Measurements from ENCODE around the gene CDH15. TPM values are rescaled to one million over a fixed set of nuclear protein-coding genes. Genes with fewer than 3 reads are reported as not detected.

Gene CDH15
- total and polyA plus RNA-seq, 2 donors from 2014 or later: 0.22 to 0.31 TPM

- Histone ChIP-seq H3K4me3 (ENCODE audit: low read length in 3 of 3) (no peak overlapping the region), H3K4me1 (ENCODE audit: control insufficient read depth in 2 of 3, insufficient read depth in 2 of 3, low read depth in 1 of 3, low read length in 3 of 3) (peaks cover 0 to 2% (median 0%) of the 10 kb centered on the region in 3 donors), H3K36me3 (ENCODE audit: control insufficient read depth in 2 of 3, insufficient read depth in 3 of 3, low read length in 3 of 3) (no peaks in the 10 kb centered on the region), H3K9ac (ENCODE audit: low read length in 3 of 3) (no peak overlapping the region), H3K9me3 (ENCODE audit: control insufficient read depth in 2 of 3, insufficient read depth in 1 of 3, low read length in 3 of 3) (no peaks in the 10 kb centered on the region), H3K27me3 (ENCODE audit: control insufficient read depth, insufficient read depth, low read length) (peaks cover 9% of the 10 kb centered on the region), H3K27ac (ENCODE audit: low read depth in 2 of 2, low read length in 2 of 2) (no peak overlapping the region)
- DNase-seq (peak in 1 of 5 donors; percentile 63), FAIRE-seq (no peak)
- intact Hi-C loops (cut with DNase I): no loop called here
- no peak for TF ChIP-seq CTCF (IDR thresholded peaks at IDR 0.05; ENCODE audit: borderline replicate concordance, extremely low read depth, insufficient read depth)
Observed at GRCh38 chr16:89197633-89198416, 26.3 kb downstream of the CDH15 start.

- Histone ChIP-seq H3K27ac (ENCODE audit: low read depth in 2 of 2, low read length in 2 of 2) (no peak overlapping the region), H3K9me3 (ENCODE audit: control insufficient read depth in 2 of 3, insufficient read depth in 1 of 3, low read length in 3 of 3) (no peaks in the 10 kb centered on the region), H3K9ac (ENCODE audit: low read length in 3 of 3) (no peak overlapping the region), H3K4me3 (ENCODE audit: low read length in 3 of 3) (no peak overlapping the region), H3K36me3 (ENCODE audit: control insufficient read depth in 2 of 3, insufficient read depth in 3 of 3, low read length in 3 of 3) (no peaks in the 10 kb centered on the region), H3K27me3 (ENCODE audit: control insufficient read depth, insufficient read depth, low read length) (peaks cover 17% of the 10 kb centered on the region), H3K4me1 (ENCODE audit: control insufficient read depth in 2 of 3, insufficient read depth in 2 of 3, low read depth in 1 of 3, low read length in 3 of 3) (peaks cover 0 to 2% (median 0%) of the 10 kb centered on the region in 3 donors)
- DNase-seq (peak in 1 of 5 donors; percentile 76), FAIRE-seq (no peak)
- no peak for TF ChIP-seq CTCF (IDR thresholded peaks at IDR 0.05; ENCODE audit: borderline replicate concordance, extremely low read depth, insufficient read depth)
- intact Hi-C loops (cut with DNase I): no loop called here
Observed at GRCh38 chr16:89198417-89199240, 27.1 kb downstream of the CDH15 start.

- intact Hi-C loops (cut with DNase I): no loop called here
- FAIRE-seq: no peak
- Histone ChIP-seq H3K36me3 (ENCODE audit: control insufficient read depth in 2 of 3, insufficient read depth in 3 of 3, low read length in 3 of 3) (no peaks in the 10 kb centered on the region), H3K9me3 (ENCODE audit: control insufficient read depth in 2 of 3, insufficient read depth in 1 of 3, low read length in 3 of 3) (no peaks in the 10 kb centered on the region), H3K4me1 (ENCODE audit: control insufficient read depth in 2 of 3, insufficient read depth in 2 of 3, low read depth in 1 of 3, low read length in 3 of 3) (peaks cover 0 to 2% (median 0%) of the 10 kb centered on the region in 3 donors), H3K9ac (ENCODE audit: low read length in 3 of 3) (no peak overlapping the region), H3K27me3 (ENCODE audit: control insufficient read depth, insufficient read depth, low read length) (peaks cover 17% of the 10 kb centered on the region), H3K27ac (ENCODE audit: low read depth in 2 of 2, low read length in 2 of 2) (no peak overlapping the region), H3K4me3 (ENCODE audit: low read length in 3 of 3) (no peak overlapping the region)
- peak in 1 of 5 donors; percentile 70 for DNase-seq
- TF ChIP-seq CTCF (IDR thresholded peaks at IDR 0.05; ENCODE audit: borderline replicate concordance, extremely low read depth, insufficient read depth): no peak
Observed at GRCh38 chr16:89199241-89200123, 27.9 kb downstream of the CDH15 start.
